ENCODE measurements around the gene OTUB2.

DNA sequence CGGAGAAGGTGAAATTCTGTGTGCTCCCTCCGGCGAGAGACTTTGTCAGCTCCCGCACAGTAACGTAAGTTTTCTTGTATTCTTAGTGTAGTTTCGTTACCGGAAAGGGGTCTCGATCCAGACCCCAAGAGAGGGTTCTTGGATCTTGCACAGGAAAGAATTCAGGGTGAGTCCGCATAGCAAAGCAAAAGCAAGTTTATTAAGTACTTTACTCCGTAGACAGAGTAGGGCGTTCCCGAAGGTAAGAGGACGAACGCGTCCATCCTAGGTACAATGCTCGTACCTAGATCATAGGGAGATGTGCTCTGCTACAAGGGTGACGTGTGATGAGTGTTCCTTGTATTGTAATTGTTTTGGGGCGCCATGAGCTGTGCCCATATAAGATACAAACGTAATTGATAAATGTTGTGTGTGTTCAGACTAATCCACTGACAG, 55.3 kb downstream of the OTUB2 start:
- no peak for TF ChIP-seq CTCF (IDR thresholded peaks at IDR 0.05; ENCODE audit: low read depth, low read length)
- TF ChIP-seq EZH2phosphoT487 (IDR thresholded peaks at IDR 0.05; ENCODE audit: low read depth), result no peak
